Breast epithelium (tissue), 4 donors: ENCODE measurements around the gene COL8A2. TPM values are rescaled to one million over a fixed set of nuclear protein-coding genes. Genes with fewer than 3 reads are reported as not detected.

Experiments used
- DNase-seq, 2 donors: peaks; one replicate each; pipeline ENCODE4 v3.0.0-alpha.2; 2019; ENCODE audit warnings: low spot score in 2 of 2
- H3K27ac ChIP-seq, 2 donors: fragments of 200-600 bp; sonication (generic) in 1 of 2; one replicate each; pipeline ENCODE4 v1.5.1; 2016 to 2019; ENCODE audit warnings: mild to moderate bottlenecking in 1 of 2
- H3K27me3 ChIP-seq, 2 donors: fragments of 200-600 bp; sonication (generic) in 1 of 2; one replicate each; pipeline versions ENCODE4 v1.5.1 to v1.6.0; 2017 to 2019; ENCODE audit warnings: control low read depth in 1 of 2, mild to moderate bottlenecking in 1 of 2
- H3K36me3 ChIP-seq: fragments of 200-600 bp; one replicate; pipeline ENCODE4 v1.5.1; 2019
- H3K4me1 ChIP-seq, 2 donors: fragments of 200-600 bp; sonication (generic); one replicate each; pipeline ENCODE4 v1.5.1; 2016 to 2019; ENCODE audit warnings: control low read depth in 1 of 2
- H3K4me3 ChIP-seq, 3 donors: fragments of 200-600 bp; sonication (generic); 1 replicate in 2 of 3; 2 replicates in 1 of 3; pipeline ENCODE4 v1.5.1; 2016 to 2019; ENCODE audit warnings: mild to moderate bottlenecking in 3 of 3, moderate library complexity in 2 of 3
- H3K9me3 ChIP-seq, 2 donors: fragments of 200-600 bp; sonication (generic) in 1 of 2; one replicate each; pipeline ENCODE4 v1.5.1; 2016 to 2019; ENCODE audit warnings: control low read depth in 1 of 2
- POLR2A ChIP-seq: fragments of 450-650 bp; IDR thresholded peaks from one replicate; pipeline ENCODE4 v1.6.1; 2016; ENCODE audit warnings: antibody characterized with exemption, mild to moderate bottlenecking, moderate library complexity
- POLR2AphosphoS5 ChIP-seq, 3 donors: sonication (generic); formaldehyde crosslinking; IDR thresholded peaks; one replicate each; pipeline ENCODE4 v1.6.1; 2017; ENCODE audit warnings: antibody characterized with exemption in 3 of 3
- intact Hi-C: fragments of 100-400 bp; cut with DNase I; formaldehyde crosslinking; loops from one replicate; pipeline ENCODE4 v1.15.1; 2023; ENCODE audit warnings: low total_unique reads
- total RNA-seq, 3 donors: library from RNA; depleted of rRNA; stranded (reverse); fragments of >200 nt; gene quantifications; one replicate each; pipeline ENCODE4 v1.1.0, GENCODE V29; 2016
- TF ChIP-seq, protein P1 (sequence below), 3 donors: fragments of 450-650 bp; IDR thresholded peaks; one replicate each; pipeline ENCODE4 v1.5.1; 2016 to 2017; ENCODE audit warnings: antibody characterized with exemption in 3 of 3, mild to moderate bottlenecking in 3 of 3, moderate library complexity in 3 of 3

The COL8A2 gene
- total RNA-seq, 3 donors from 2014 or later, result 3.4 to 20.6 (median 11.1) TPM

DNA sequence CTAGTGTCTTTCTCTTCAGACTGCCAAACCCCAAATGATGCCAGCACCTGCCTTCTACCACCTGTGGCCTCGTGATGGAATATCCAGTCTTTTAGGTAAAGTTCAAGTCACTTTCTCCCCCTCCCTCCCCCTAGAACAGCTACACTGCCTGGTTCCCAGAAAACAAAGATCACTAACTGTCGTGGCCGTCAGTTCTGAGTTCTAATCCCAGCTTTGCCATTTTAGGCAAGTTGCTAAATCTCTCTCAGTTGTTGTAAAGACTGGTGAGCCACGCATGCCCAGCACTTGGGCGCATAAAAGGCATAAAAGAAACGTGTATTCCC, 24.9 kb upstream of the COL8A2 start:
- TF ChIP-seq POLR2AphosphoS5 (IDR thresholded peaks at IDR 0.05) (no peak), POLR2A (no peak)
- TF ChIP-seq, protein P1, sequence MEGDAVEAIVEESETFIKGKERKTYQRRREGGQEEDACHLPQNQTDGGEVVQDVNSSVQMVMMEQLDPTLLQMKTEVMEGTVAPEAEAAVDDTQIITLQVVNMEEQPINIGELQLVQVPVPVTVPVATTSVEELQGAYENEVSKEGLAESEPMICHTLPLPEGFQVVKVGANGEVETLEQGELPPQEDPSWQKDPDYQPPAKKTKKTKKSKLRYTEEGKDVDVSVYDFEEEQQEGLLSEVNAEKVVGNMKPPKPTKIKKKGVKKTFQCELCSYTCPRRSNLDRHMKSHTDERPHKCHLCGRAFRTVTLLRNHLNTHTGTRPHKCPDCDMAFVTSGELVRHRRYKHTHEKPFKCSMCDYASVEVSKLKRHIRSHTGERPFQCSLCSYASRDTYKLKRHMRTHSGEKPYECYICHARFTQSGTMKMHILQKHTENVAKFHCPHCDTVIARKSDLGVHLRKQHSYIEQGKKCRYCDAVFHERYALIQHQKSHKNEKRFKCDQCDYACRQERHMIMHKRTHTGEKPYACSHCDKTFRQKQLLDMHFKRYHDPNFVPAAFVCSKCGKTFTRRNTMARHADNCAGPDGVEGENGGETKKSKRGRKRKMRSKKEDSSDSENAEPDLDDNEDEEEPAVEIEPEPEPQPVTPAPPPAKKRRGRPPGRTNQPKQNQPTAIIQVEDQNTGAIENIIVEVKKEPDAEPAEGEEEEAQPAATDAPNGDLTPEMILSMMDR (IDR thresholded peaks at IDR 0.05), result no peak
- no peaks in the 10 kb centered on the region for H3K36me3 ChIP-seq
- intact Hi-C loops, result no loop called here
- peak overlapping the region; percentile 94 to 98 for H3K27ac ChIP-seq
- peak overlapping the region in 2 of 3 donors; percentile 87 to 88 for H3K4me3 ChIP-seq
- no peaks in the 10 kb centered on the region for H3K27me3 ChIP-seq
- peaks cover 11 to 30% of the 10 kb centered on the region in 2 donors for H3K4me1 ChIP-seq
- DNase-seq, result no peak
- no peaks in the 10 kb centered on the region for H3K9me3 ChIP-seq

DNA sequence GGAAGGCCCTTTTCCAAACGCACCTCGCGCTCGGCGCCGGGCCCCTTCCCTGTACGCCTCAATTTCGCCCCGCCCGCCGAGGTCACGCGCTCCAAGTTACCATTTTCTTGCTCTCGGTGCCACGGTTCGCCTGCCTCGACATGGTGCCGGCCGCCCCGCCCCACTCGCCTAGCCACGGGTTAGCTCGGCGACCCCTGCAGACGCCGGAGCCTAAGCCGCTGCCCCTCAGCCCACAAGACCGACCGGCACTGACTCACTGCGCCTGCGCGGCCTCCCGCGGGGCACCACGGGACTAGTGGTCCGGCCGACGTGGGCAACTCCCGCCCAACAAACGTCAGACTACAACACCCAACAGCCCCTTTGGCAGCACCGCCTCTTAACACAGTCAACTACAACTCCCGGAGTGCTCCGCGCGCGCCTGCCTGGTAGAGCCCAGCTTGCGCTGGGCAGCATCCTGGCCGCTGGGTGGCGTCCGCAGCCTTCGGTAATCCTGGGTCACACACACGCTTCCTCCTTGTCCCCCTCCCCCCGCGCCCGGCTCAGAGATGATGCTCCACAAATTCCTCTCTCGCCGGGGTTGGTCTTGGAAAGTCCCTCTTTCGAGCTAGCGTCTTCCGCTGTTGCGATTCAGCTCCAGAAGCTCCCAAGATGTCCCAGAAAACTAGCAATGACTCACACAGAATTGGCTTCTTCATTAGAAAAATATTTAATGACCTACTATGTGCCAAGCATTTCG, 24.4 kb upstream of the COL8A2 start, which contains the start of gene TRAPPC3:
TSS of gene TRAPPC3 (minus strand) at position 250 of the 736 bp plus-strand sequence. CDS start at position 142, 108 bp downstream.
- intact Hi-C loops, result no loop called here
- peaks cover 11 to 27% of the 10 kb centered on the region in 2 donors for H3K4me1 ChIP-seq
- no peaks in the 10 kb centered on the region for H3K9me3 ChIP-seq
- TF ChIP-seq, protein P1 (IDR thresholded peaks at IDR 0.05), result peak; percentile 87 to 99 (median 99)
- peak; percentile 83 to 99 (median 90) for TF ChIP-seq POLR2AphosphoS5 (IDR thresholded peaks at IDR 0.05)
- peak; percentile 89 for TF ChIP-seq POLR2A
- no peaks in the 10 kb centered on the region for H3K36me3 ChIP-seq
- peak within 1 kb of the TSS; percentile 94 to 98 for H3K27ac ChIP-seq
- peak; percentile 99 to 100 for DNase-seq
- peak within 1 kb of the TSS; percentile 79 to 88 (median 87) for H3K4me3 ChIP-seq
- H3K27me3 ChIP-seq, result no peaks in the 10 kb centered on the region

DNA sequence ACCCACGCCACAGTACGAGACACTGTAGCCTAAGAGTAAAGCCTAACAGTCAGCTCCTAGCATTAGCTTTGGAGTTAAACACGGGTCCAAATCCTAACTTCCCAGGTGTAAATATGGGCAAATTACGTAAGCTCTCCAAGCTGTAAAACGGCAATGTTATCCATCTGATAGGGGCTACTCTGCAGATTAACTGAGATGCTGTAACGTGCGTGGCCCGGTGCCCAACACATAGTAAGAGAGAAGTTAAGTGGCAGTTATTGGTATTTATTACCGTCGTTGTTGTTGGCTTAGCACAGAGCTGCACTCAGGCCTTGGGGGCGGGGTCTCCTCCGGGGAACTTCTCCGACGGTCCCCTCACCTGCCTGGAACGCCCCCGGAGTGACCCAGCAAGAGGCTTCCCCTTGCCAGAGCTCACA, 23.8 kb upstream of the COL8A2 start:
- Histone ChIP-seq H3K27ac (peak overlapping the region; percentile 94 to 98), H3K4me1 (peaks cover 11 to 27% of the 10 kb centered on the region in 2 donors), H3K9me3 (no peaks in the 10 kb centered on the region), H3K27me3 (no peaks in the 10 kb centered on the region), H3K4me3 (peak overlapping the region; percentile 79 to 88 (median 87)), H3K36me3 (no peaks in the 10 kb centered on the region)
- TF ChIP-seq, protein P1 (IDR thresholded peaks at IDR 0.05), result no peak
- no peak for TF ChIP-seq POLR2AphosphoS5 (IDR thresholded peaks at IDR 0.05)
- no peak for TF ChIP-seq POLR2A
- DNase-seq, result no peak
- intact Hi-C loops, result no loop called here

DNA sequence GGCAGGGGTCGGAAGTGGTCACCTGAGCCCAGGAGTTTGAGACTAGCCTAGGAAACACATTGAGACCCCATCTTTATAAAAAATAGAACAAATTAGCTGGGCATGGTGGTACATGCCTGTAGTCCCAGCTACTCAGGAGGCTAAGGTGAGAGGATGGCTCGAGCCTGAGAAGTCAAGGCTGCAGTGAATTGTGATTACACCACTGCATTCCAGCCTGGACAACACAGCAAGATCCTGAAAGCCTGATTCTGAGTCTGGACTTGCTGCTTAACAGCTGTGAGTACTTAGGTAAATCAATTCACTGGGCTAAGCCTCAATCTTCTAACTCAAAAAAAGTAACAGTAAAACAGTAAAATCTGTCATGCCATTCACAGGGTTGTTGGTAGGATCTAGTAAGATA, 19.4 kb upstream of the COL8A2 start:
- intact Hi-C loops, result no loop called here
- no peak overlapping the region for H3K4me3 ChIP-seq
- no peaks in the 10 kb centered on the region for H3K27me3 ChIP-seq
- no peak for DNase-seq
- H3K9me3 ChIP-seq, result no peaks in the 10 kb centered on the region
- H3K27ac ChIP-seq, result no peak overlapping the region
- H3K4me1 ChIP-seq, result peaks cover 0 to 6% of the 10 kb centered on the region in 2 donors
- H3K36me3 ChIP-seq, result no peaks in the 10 kb centered on the region
- TF ChIP-seq POLR2A (no peak), POLR2AphosphoS5 (IDR thresholded peaks at IDR 0.05) (no peak)
- TF ChIP-seq, protein P1 (IDR thresholded peaks at IDR 0.05), result no peak

DNA sequence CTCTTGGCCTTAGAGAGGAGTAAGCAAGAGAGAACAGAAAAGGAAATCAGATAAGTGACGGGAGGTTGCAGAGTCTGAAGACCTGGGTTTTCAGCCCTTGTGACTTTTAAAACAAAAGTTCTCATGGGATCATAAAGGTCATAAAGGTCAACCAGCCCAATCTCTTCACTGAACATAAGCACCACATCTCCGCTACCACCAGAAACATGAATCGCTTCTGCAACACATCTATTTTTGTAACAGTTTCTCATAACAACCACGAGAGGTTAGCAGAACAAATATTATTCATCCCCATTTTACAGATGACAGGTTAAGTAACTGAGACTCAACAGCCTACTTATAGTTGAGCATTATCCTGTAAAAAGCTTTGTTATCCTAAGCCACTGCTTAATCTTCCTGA, 18.4 kb upstream of the COL8A2 start:
- TF ChIP-seq POLR2A, result no peak
- TF ChIP-seq, protein P1 (IDR thresholded peaks at IDR 0.05), result no peak
- no peak for TF ChIP-seq POLR2AphosphoS5 (IDR thresholded peaks at IDR 0.05)
- H3K36me3 ChIP-seq, result no peaks in the 10 kb centered on the region
- intact Hi-C loops, result no loop called here
- H3K4me3 ChIP-seq, result no peak overlapping the region
- DNase-seq, result no peak
- peaks cover 0 to 3% of the 10 kb centered on the region in 2 donors for H3K4me1 ChIP-seq
- H3K27ac ChIP-seq, result peak overlapping the region in 1 of 2 donors; percentile 25
- H3K27me3 ChIP-seq, result no peaks in the 10 kb centered on the region
- no peaks in the 10 kb centered on the region for H3K9me3 ChIP-seq
